AG08396 (cell line): ENCODE data around the gene RBM4B.

ENCODE experiments used
- DNase-seq: peaks from one replicate; pipeline ENCODE4 v3.0.0; 2012; ENCODE audit warnings: low spot score, mixed read lengths

The RBM4B gene

GRCh38 chr11:66686801-66687750, 9.4 kb upstream of the RBM4B start:
- no peak for DNase-seq

GRCh38 chr11:66686100-66686785, 8.6 kb upstream of the RBM4B start:
- DNase-seq, result no peak

- no peak for DNase-seq
Observed at GRCh38 chr11:66685276-66686099, 7.8 kb upstream of the RBM4B start.

- no peak for DNase-seq
Observed at GRCh38 chr11:66684635-66685034, 6.9 kb upstream of the RBM4B start.

- DNase-seq, result no peak
Observed at GRCh38 chr11:66683877-66684276, 6.2 kb upstream of the RBM4B start.

- DNase-seq, result no peak
Observed at GRCh38 chr11:66680966-66681645, 3.4 kb upstream of the RBM4B start.

GRCh38 chr11:66676931-66677598, 622 bp downstream of the RBM4B start:
- DNase-seq, result no peak

GRCh38 chr11:66676282-66676919, 1.3 kb downstream of the RBM4B start:
- no peak for DNase-seq

- no peak for DNase-seq
Observed at GRCh38 chr11:66674964-66675602, 2.6 kb downstream of the RBM4B start.

GRCh38 chr11:66670816-66671215, 6.9 kb downstream of the RBM4B start:
- DNase-seq, result no peak

- DNase-seq, result no peak
Observed at GRCh38 chr11:66665369-66665768, 12.3 kb downstream of the RBM4B start.

- DNase-seq, result no peak
Observed at GRCh38 chr11:66663741-66664296, 13.9 kb downstream of the RBM4B start.

GRCh38 chr11:66659763-66660162, 17.9 kb downstream of the RBM4B start:
- no peak for DNase-seq

- DNase-seq, result no peak
Observed at GRCh38 chr11:66653123-66653522, 24.6 kb downstream of the RBM4B start.

GRCh38 chr11:66652651-66653050, 25.0 kb downstream of the RBM4B start:
- no peak for DNase-seq

GRCh38 chr11:66651016-66651415, 26.7 kb downstream of the RBM4B start:
- no peak for DNase-seq

- DNase-seq, result no peak
Observed at GRCh38 chr11:66649903-66650302, 27.8 kb downstream of the RBM4B start.

- no peak for DNase-seq
Observed at GRCh38 chr11:66646828-66647227, 30.9 kb downstream of the RBM4B start.

GRCh38 chr11:66643745-66644437, 33.8 kb downstream of the RBM4B start:
- no peak for DNase-seq
